Measurements from ENCODE around the gene DAAM2.

DNA sequence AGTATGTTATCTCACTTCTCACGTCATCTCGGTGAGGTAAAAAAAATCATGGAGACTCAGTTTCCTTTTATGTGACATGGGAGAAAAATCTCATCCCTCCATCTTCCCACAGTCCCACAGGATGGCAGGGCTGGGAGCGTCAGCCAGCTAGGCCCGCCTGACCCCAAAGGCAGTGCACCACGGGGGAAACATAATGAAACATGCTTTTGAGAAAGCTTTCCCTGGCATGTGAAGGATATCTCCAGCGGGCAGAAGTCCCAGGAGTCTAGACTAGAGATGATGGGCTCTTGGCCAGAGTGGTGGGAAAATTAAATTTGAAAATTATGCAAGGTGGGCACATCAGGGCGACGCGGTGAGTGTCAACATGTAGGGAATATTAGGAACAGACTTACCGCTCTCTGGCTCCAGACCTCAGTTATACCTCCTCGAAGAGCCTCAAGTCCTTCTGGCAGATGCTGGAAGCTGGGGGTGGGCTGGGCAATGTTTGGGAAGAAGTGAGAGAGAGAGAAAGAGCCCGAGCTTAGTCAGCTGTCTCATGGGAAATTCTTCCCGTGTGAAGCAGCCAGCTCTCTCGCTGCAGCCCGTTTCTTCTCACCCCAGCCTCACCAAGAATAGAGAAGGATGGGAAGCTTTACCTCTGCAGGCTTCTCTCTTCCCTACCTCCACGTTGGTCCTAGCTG is 89.8 kb downstream of the DAAM2 start:
- TF ChIP-seq GATA2 (IDR thresholded peaks at IDR 0.05; ENCODE audit: low read depth, low read length): no peak
- TF ChIP-seq GATA3 (IDR thresholded peaks at IDR 0.05; ENCODE audit: low read depth, low read length): no peak

Measured in SH-SY5Y (cell line).